Heart right ventricle (tissue), 16 donors: ENCODE results near the gene DOCK3. TPM values are rescaled to one million over a fixed set of nuclear protein-coding genes. Genes with fewer than 3 reads are reported as not detected.

Experiments used
- ATAC-seq, 8 donors: fragments of 200-7000 bp; cut with Tn5 transposase; one replicate each; pipeline ENCODE4 v1.9.1; 2020; ENCODE audit warnings: mild to moderate bottlenecking in 8 of 8, moderate library complexity in 8 of 8, moderate number of reproducible peaks in 1 of 8
- DNase-seq, 2 donors: peaks; one replicate each; pipeline ENCODE4 v3.0.0-alpha.2; 2020
- H3K27ac ChIP-seq, 10 donors: fragments of 200-600 bp; sonication (generic) in 2 of 10; one replicate each; pipeline versions ENCODE4 v1.5.0 to v1.8.0; 2020 to 2022; ENCODE audit warnings: mild to moderate bottlenecking in 3 of 10
- H3K27me3 ChIP-seq, 7 donors: fragments of 200-600 bp; one replicate each; pipeline ENCODE4 v1.8.0; 2021 to 2022; ENCODE audit warnings: mild to moderate bottlenecking in 2 of 7
- H3K36me3 ChIP-seq, 9 donors: fragments of 200-600 bp; sonication (generic) in 1 of 9; one replicate each; pipeline versions ENCODE4 v1.5.0 to v1.8.0; 2020 to 2022; ENCODE audit warnings: mild to moderate bottlenecking in 2 of 9
- H3K4me1 ChIP-seq, 9 donors: fragments of 200-600 bp; sonication (generic) in 1 of 9; one replicate each; pipeline versions ENCODE4 v1.5.0 to v1.8.0; 2020 to 2022; ENCODE audit warnings: mild to moderate bottlenecking in 4 of 9
- H3K4me3 ChIP-seq, 10 donors: fragments of 200-600 bp; sonication (generic) in 2 of 10; one replicate each; pipeline versions ENCODE4 v1.5.0 to v1.8.0; 2020 to 2022; ENCODE audit warnings: mild to moderate bottlenecking in 7 of 10, moderate library complexity in 2 of 10
- H3K9me3 ChIP-seq, 11 donors: fragments of 200-600 bp in 10 of 11; sonication (generic) in 2 of 11; one replicate each; pipeline versions ENCODE4 v1.5.0 to v1.8.0; 2013 to 2022; ENCODE audit warnings: mild to moderate bottlenecking in 2 of 11, control low read depth in 1 of 11, moderate library complexity in 1 of 11
- WGBS, 2 donors: extraction: QIAGEN DNeasy Blood & Tissue Kit; methylation state at CpG; one replicate each; pipeline ENCODE4 v1.1.7; 2013; ENCODE audit warnings: inconsistent platforms in 1 of 2; 5-methylcytosine and 5-hydroxymethylcytosine counted together
- intact Hi-C, 10 donors: fragments of 100-400 bp; cut with DNase I; formaldehyde crosslinking; loops; one replicate each; pipeline versions ENCODE4 v1.11.1 to v1.14.2; 2022
- polyA plus RNA-seq, 2 donors: library from polyadenylated mRNA; stranded (reverse); fragments of 200-250 nt; gene quantifications; one replicate each; pipeline ENCODE4 v1.2.3, GENCODE V29; 2013
- total RNA-seq, 10 donors: library from RNA; stranded (reverse); fragmentation: NEBNext Ultra II Directional in 3 of 10; extraction: Animal tissue kit (Norgen Biotek cat#: 25700) in 3 of 10; gene quantifications; one replicate each; pipeline versions ENCODE4 v1.2.1 to v1.2.4, GENCODE V29; 2021 to 2023
- TF ChIP-seq, protein P1 (sequence below), 9 donors: fragments of 200-600 bp; sonication (generic) in 2 of 9; IDR thresholded peaks; one replicate each; pipeline versions ENCODE4 v1.5.0 to v1.8.0; 2021 to 2022; ENCODE audit warnings: antibody characterized with exemption in 9 of 9, mild to moderate bottlenecking in 5 of 9, moderate library complexity in 1 of 9
- donor health status: Arrhythmogenic right ventricular cardiomyopathy.
- donor health status: ischemic (EF 13 %, LVEDD 7.1; RV severe dilation, severe dysfunction).
- donor health status: healthy with polysubstance abuse.
- donor health status: DM: no; HTN: yes; CAD: no.
- donor health status: DM: no; HTN: no; CAD: no.
- donor health status: ischemic (EF 25% LVEDD 6.9; RV normal size, moderate dysfunction).
- donor health status: ischemic (EF 25% LVEDD 5.7; RV mildly dilated, moderate dysfunction).
- donor health status: healthy.
- donor health status: DM: yes; HTN: yes; CAD: no.
- donor health status: Ischemic cardiomyopathy.
- donor health status: ischemic (EF 35%, LVEDD 5.7; RV mildly dilated, moderate dysfunction).
- donor health status: nonischemic (EF 11% LVEDD 7.7; RV severe dilation, severe dysfunction).
- donor health status: DM: yes; HTN: yes; CAD: no.
- donor health status: PGD.
- donor health status: ischemic (EF 29% LVEDD 5.4; RV normal size, mild dysfunction).
- donor health status: nonischemic (EF 23%, LVEDD 6.1; RV moderate dilation, normal function).

The DOCK3 gene
- total and polyA plus RNA-seq, 12 donors: 1.2 to 6.6 (median 4.7) TPM

DNA sequence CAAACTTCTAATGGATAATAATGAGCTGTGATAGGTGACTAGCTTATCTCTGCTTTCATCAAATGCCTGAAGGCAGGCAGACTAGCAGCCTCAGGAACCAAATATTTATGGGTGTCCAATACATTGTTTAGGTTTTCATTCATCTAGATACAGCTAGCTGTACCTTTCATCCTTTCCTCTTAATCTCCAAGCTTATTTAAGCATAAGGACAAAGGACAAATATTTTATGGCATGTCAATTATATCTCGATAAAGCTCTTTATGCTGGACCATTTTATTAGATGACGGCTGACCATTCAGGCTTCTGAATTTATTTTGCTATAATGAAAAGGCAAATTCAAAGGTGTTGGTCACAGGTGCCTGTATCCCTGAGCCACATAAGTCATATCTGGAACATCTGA lies 733.3 kb downstream of the DOCK3 start:
- no peaks in the 10 kb centered on the region for H3K27me3 ChIP-seq
- no peaks in the 10 kb centered on the region for H3K4me1 ChIP-seq
- 95 to 98% methylated on average over 2 of the region's 2 CpGs for WGBS, 2 donors
- H3K9me3 ChIP-seq: no peaks in the 10 kb centered on the region
- peaks cover 0 to 87% (median 24%) of the 10 kb centered on the region in 9 donors for H3K36me3 ChIP-seq
- H3K27ac ChIP-seq: no peak overlapping the region
- DNase-seq (no peak), ATAC-seq (no peak)
- TF ChIP-seq, protein P1, sequence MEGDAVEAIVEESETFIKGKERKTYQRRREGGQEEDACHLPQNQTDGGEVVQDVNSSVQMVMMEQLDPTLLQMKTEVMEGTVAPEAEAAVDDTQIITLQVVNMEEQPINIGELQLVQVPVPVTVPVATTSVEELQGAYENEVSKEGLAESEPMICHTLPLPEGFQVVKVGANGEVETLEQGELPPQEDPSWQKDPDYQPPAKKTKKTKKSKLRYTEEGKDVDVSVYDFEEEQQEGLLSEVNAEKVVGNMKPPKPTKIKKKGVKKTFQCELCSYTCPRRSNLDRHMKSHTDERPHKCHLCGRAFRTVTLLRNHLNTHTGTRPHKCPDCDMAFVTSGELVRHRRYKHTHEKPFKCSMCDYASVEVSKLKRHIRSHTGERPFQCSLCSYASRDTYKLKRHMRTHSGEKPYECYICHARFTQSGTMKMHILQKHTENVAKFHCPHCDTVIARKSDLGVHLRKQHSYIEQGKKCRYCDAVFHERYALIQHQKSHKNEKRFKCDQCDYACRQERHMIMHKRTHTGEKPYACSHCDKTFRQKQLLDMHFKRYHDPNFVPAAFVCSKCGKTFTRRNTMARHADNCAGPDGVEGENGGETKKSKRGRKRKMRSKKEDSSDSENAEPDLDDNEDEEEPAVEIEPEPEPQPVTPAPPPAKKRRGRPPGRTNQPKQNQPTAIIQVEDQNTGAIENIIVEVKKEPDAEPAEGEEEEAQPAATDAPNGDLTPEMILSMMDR (IDR thresholded peaks at IDR 0.05): no peak
- no peak overlapping the region for H3K4me3 ChIP-seq
- intact Hi-C loops: no loop called here

DNA sequence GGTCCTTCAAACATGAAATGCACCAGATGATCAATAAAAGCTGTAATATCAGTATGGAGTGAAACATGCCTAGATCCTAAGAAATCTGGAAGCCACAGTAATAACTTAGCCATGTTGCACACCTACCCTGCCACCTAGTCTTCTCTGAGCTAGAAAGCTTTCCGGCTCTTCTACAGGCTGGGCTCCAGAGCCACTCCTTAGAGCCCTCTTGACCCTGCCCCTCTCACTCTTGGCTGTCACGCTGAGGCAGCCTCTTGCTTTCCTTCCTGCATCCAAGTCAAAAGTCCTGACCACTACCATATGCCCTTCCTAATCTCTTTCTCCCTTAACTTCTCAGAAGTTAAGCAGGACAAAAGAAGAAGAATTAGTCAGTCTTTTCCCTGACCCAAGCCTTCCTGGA lies 734.1 kb downstream of the DOCK3 start:
- no peaks in the 10 kb centered on the region for H3K27me3 ChIP-seq
- H3K9me3 ChIP-seq: no peaks in the 10 kb centered on the region
- H3K36me3 ChIP-seq: peaks cover 0 to 88% (median 24%) of the 10 kb centered on the region in 9 donors
- TF ChIP-seq, protein P1 (IDR thresholded peaks at IDR 0.05): no peak
- DNase-seq: no peak
- H3K4me1 ChIP-seq: no peaks in the 10 kb centered on the region
- no peak overlapping the region for H3K4me3 ChIP-seq
- intact Hi-C loops: no loop called here
- no peak for ATAC-seq
- H3K27ac ChIP-seq: no peak overlapping the region
- WGBS, 2 donors: 64 to 73% methylated on average over 2 of the region's 2 CpGs

DNA sequence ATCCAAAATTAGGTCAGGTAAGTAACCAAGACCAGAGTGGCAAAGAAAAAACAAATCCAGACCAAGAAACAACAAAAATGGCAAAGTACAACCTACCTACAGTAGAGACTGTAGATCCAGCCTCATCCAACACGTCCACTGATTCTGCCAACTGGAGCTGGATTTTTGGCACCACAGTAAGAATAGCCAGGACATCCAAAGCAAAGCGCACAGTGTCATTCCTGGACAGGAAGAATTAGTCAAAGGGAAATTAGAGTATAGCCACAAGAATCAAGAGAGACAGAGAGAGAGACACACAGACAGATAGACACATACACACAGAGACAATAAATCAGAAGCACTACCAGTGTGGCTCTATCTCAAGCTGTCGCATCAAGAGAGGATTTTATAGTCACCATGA lies 747.5 kb downstream of the DOCK3 start:
- TF ChIP-seq, protein P1 (IDR thresholded peaks at IDR 0.05): no peak
- peaks cover 0 to 98% (median 36%) of the 10 kb centered on the region in 9 donors for H3K36me3 ChIP-seq
- H3K4me3 ChIP-seq: no peak overlapping the region
- no peaks in the 10 kb centered on the region for H3K9me3 ChIP-seq
- intact Hi-C loops: no loop called here
- ATAC-seq: no peak
- no peak for DNase-seq
- no peaks in the 10 kb centered on the region for H3K4me1 ChIP-seq
- 96% methylated on average over 3 of the region's 3 CpGs for WGBS, 2 donors
- H3K27me3 ChIP-seq: no peaks in the 10 kb centered on the region
- no peak overlapping the region for H3K27ac ChIP-seq

DNA sequence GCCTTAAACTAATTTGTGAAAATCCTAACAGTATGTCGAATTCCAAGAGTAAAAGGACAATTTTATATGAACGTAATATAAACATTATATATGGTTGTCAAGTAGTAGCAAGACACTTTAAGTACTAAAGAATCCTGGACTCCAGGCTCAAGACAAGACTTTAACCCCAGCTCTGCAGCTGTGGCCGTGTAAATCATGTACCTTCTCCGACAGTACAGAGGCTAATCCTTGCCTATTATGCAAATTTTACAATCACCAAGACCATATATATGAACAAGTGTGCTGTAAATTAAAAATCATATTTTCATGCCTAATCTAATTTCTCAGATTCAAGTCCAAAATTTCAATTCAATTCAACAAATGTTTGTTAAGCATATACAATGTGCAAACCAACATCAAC lies 752.2 kb downstream of the DOCK3 start:
- Histone ChIP-seq H3K27ac (no peak overlapping the region), H3K4me3 (no peak overlapping the region), H3K9me3 (no peaks in the 10 kb centered on the region), H3K4me1 (no peaks in the 10 kb centered on the region), H3K27me3 (no peaks in the 10 kb centered on the region), H3K36me3 (peaks cover 0 to 98% (median 21%) of the 10 kb centered on the region in 9 donors)
- TF ChIP-seq, protein P1 (IDR thresholded peaks at IDR 0.05): no peak
- intact Hi-C loops: no loop called here
- ATAC-seq (no peak), DNase-seq (no peak)
- 93 to 94% methylated on average over 4 of the region's 4 CpGs for WGBS, 2 donors
